ENCODE data around the gene TRAK2.

Gene TRAK2

GRCh38 chr2:201361078-201361733, 90.1 kb downstream of the TRAK2 start:
- no peak for DNase-seq

GRCh38 chr2:201360256-201360655, 91.0 kb downstream of the TRAK2 start:
- no peak for DNase-seq

- DNase-seq, result no peak
These were observed 92.6 kb downstream of the TRAK2 start for GRCh38 chr2:201358684-201359083.

- peak; percentile 29 for DNase-seq
These were observed 94.0 kb downstream of the TRAK2 start, which contains the start of gene FLACC1 for GRCh38 chr2:201357221-201357620. Gene FLACC1 (minus strand): TSS chr2:201357345. CDS start chr2:201351404, 5,941 bp downstream.

- DNase-seq, result no peak
These were observed 98.1 kb downstream of the TRAK2 start for GRCh38 chr2:201353116-201353515.

- no peak for DNase-seq
These were observed 100.4 kb downstream of the TRAK2 start for GRCh38 chr2:201350879-201351278.

- no peak for DNase-seq
These were observed 101.7 kb downstream of the TRAK2 start for GRCh38 chr2:201349601-201350000.

- no peak for DNase-seq
These were observed 102.5 kb downstream of the TRAK2 start for GRCh38 chr2:201348758-201349157.

GRCh38 chr2:201347138-201347537, 104.1 kb downstream of the TRAK2 start:
- DNase-seq, result no peak

GRCh38 chr2:201345625-201346213, 105.5 kb downstream of the TRAK2 start:
- no peak for DNase-seq

- peak; percentile 16 for DNase-seq
These were observed 106.4 kb downstream of the TRAK2 start for GRCh38 chr2:201344663-201345366.

- DNase-seq, result no peak
These were observed 107.7 kb downstream of the TRAK2 start for GRCh38 chr2:201343559-201343958.

GRCh38 chr2:201342923-201343322, 108.3 kb downstream of the TRAK2 start:
- no peak for DNase-seq

GRCh38 chr2:201329409-201329808, 121.8 kb downstream of the TRAK2 start:
- no peak for DNase-seq

GRCh38 chr2:201327678-201328077, 123.6 kb downstream of the TRAK2 start:
- no peak for DNase-seq
